Measurements from ENCODE around the gene RNU5D-1.
"Not testable (repeated sequence)": the region's sequence is repeated elsewhere in the genome, so short reads cannot be mapped to it uniquely, and the experiment has no call there.

Gene RNU5D-1

GRCh38 chr1:44757420-44757819 is 26.4 kb upstream of the RNU5D-1 start:
- TF ChIP-seq JUND (IDR thresholded peaks at IDR 0.05; ENCODE audit: low read depth), result no peak
- no peak for DNase-seq (ENCODE audit: low read depth in 1 of 2, low spot score in 1 of 2)
- in situ Hi-C loops (cut with HindIII; ENCODE audit: low pct_unique_long_range_greater_than_20kb, low sequenced_read_pairs), result no loop called here

- TF ChIP-seq JUND (IDR thresholded peaks at IDR 0.05; ENCODE audit: low read depth), result no peak
- DNase-seq (ENCODE audit: low read depth in 1 of 2, low spot score in 1 of 2), result no peak
- in situ Hi-C loops (cut with HindIII; ENCODE audit: low pct_unique_long_range_greater_than_20kb, low sequenced_read_pairs), result no loop called here
These were observed 16.9 kb upstream of the RNU5D-1 start for GRCh38 chr1:44747878-44748277.

- no peak for DNase-seq (ENCODE audit: low read depth in 1 of 2, low spot score in 1 of 2)
- in situ Hi-C loops (cut with HindIII; ENCODE audit: low pct_unique_long_range_greater_than_20kb, low sequenced_read_pairs), result no loop called here
- no peak for TF ChIP-seq JUND (IDR thresholded peaks at IDR 0.05; ENCODE audit: low read depth)
These were observed 12.2 kb upstream of the RNU5D-1 start for GRCh38 chr1:44743211-44743610.

- in situ Hi-C loops (cut with HindIII; ENCODE audit: low pct_unique_long_range_greater_than_20kb, low sequenced_read_pairs), result no loop called here
- DNase-seq (ENCODE audit: low read depth in 1 of 2, low spot score in 1 of 2), result peak in 1 of 2 experiments; percentile 12
- no peak for TF ChIP-seq JUND (IDR thresholded peaks at IDR 0.05; ENCODE audit: low read depth)
These were observed 9.2 kb upstream of the RNU5D-1 start for GRCh38 chr1:44740179-44740617.

GRCh38 chr1:44739307-44740178 is 8.6 kb upstream of the RNU5D-1 start, which contains the start of gene KIF2C:
Gene KIF2C (plus strand): TSS chr1:44739837. CDS start chr1:44739933, 96 bp downstream.
- TF ChIP-seq JUND (IDR thresholded peaks at IDR 0.05; ENCODE audit: low read depth), result no peak
- DNase-seq (ENCODE audit: low read depth in 1 of 2, low spot score in 1 of 2), result peak; percentile 91 to 95
- in situ Hi-C loops (cut with HindIII; ENCODE audit: low pct_unique_long_range_greater_than_20kb, low sequenced_read_pairs), result no loop called here

- in situ Hi-C loops (cut with HindIII; ENCODE audit: low pct_unique_long_range_greater_than_20kb, low sequenced_read_pairs); DNase-seq (ENCODE audit: low read depth in 1 of 2, low spot score in 1 of 2): not testable (repeated sequence)
These were observed 8.0 kb upstream of the RNU5D-1 start for GRCh38 chr1:44738953-44739306.

- DNase-seq (ENCODE audit: low read depth in 1 of 2, low spot score in 1 of 2), result no peak
- in situ Hi-C loops (cut with HindIII; ENCODE audit: low pct_unique_long_range_greater_than_20kb, low sequenced_read_pairs), result no loop called here
- no peak for TF ChIP-seq JUND (IDR thresholded peaks at IDR 0.05; ENCODE audit: low read depth)
These were observed 5.0 kb upstream of the RNU5D-1 start for GRCh38 chr1:44735992-44736391.

- TF ChIP-seq JUND (IDR thresholded peaks at IDR 0.05; ENCODE audit: low read depth), result no peak
- in situ Hi-C loops (cut with HindIII; ENCODE audit: low pct_unique_long_range_greater_than_20kb, low sequenced_read_pairs), result no loop called here
- no peak for DNase-seq (ENCODE audit: low read depth in 1 of 2, low spot score in 1 of 2)
These were observed 2.8 kb upstream of the RNU5D-1 start for GRCh38 chr1:44733784-44734183.

GRCh38 chr1:44733365-44733764 is 2.4 kb upstream of the RNU5D-1 start:
- in situ Hi-C loops (cut with HindIII; ENCODE audit: low pct_unique_long_range_greater_than_20kb, low sequenced_read_pairs), result no loop called here
- TF ChIP-seq JUND (IDR thresholded peaks at IDR 0.05; ENCODE audit: low read depth), result no peak
- DNase-seq (ENCODE audit: low read depth in 1 of 2, low spot score in 1 of 2), result no peak

- DNase-seq (ENCODE audit: low read depth in 1 of 2, low spot score in 1 of 2), result no peak
- TF ChIP-seq JUND (IDR thresholded peaks at IDR 0.05; ENCODE audit: low read depth), result no peak
- in situ Hi-C loops (cut with HindIII; ENCODE audit: low pct_unique_long_range_greater_than_20kb, low sequenced_read_pairs), result no loop called here
These were observed 5.8 kb downstream of the RNU5D-1 start for GRCh38 chr1:44724955-44725698.

- TF ChIP-seq JUND (IDR thresholded peaks at IDR 0.05; ENCODE audit: low read depth), result no peak
- DNase-seq (ENCODE audit: low read depth in 1 of 2, low spot score in 1 of 2), result no peak
- in situ Hi-C loops (cut with HindIII; ENCODE audit: low pct_unique_long_range_greater_than_20kb, low sequenced_read_pairs), result no loop called here
These were observed 6.5 kb downstream of the RNU5D-1 start for GRCh38 chr1:44724296-44724954.

GRCh38 chr1:44723496-44724295 is 7.3 kb downstream of the RNU5D-1 start:
- TF ChIP-seq JUND (IDR thresholded peaks at IDR 0.05; ENCODE audit: low read depth), result no peak
- in situ Hi-C loops (cut with HindIII; ENCODE audit: low pct_unique_long_range_greater_than_20kb, low sequenced_read_pairs), result no loop called here
- no peak for DNase-seq (ENCODE audit: low read depth in 1 of 2, low spot score in 1 of 2)
